Stimulated activated CD4-positive, alpha-beta T cell treated with anti-CD3 and anti-CD28 coated beads, Interleukin-4, amount 100 ng/mL, for 48 hours (primary cell): Measurements from ENCODE around the gene RSL1D1.
A peak's percentile ranks its signal among the peaks of the same experiment; 100 is the strongest.
"Not testable (repeated sequence)": the region's sequence is repeated elsewhere in the genome, so short reads cannot be mapped to it uniquely, and the experiment has no call there.

Experiments used
- DNase-seq, 2 donors: peaks; one replicate each; pipeline ENCODE4 v3.0.0-alpha.2; 2020; ENCODE audit warnings: low read depth in 2 of 2

RSL1D1 gene

GRCh38 chr16:11797166-11797956 is 54.0 kb downstream of the RSL1D1 start, which contains the start of gene ZC3H7A:
ZC3H7A (minus strand) TSS chr16:11797258; CDS start chr16:11782354, 14,904 bp downstream.
- DNase-seq, result peak; percentile 87 to 91

DNA sequence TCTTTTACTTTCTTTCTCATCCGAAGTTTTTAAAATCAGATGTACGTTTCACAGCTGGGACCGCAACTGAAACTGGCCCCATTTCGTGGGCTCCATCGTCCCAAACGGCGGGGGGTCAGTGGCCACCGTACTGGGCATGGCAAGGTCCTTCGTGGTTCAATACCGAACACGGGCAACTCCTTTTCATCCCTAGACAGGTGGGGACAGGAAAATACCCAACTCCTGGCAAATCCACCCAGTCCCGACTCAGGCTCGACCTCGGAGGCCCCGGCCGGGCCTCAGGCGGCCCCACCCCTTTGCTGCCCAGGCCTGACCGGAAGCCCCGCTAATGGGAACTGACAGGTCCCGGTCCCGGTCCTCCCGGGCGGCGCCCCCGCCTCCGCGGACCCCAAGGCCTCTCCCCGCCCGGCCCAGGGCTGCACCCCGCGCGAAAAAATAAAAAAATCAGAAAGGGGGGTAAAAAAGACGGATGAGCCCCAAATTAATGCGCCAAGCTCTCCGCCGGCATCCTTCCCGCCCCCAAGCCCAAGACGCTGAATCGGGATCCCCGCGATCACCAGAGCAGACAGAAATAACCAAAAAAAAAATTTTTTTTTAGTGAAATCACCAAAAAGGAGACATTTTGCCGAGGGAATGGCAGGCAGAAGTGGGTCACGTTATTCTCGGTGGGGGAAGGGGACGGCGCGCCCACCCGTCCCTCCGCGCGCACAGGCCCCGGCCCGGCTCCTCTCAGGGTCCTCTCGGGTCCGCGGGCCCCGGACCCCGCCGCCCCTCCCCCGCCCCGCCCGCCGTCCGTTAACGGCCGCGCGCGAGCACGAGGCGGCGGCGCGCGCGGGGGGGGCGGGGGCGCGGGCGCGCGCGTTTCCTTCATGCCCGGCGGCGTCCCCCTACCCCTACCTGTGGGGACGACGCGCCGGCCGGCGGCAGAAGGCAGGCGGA is 54.8 kb downstream of the RSL1D1 start:
- peak in 1 of 2 donors; percentile 14 for DNase-seq

GRCh38 chr16:11795887-11796226 is 55.5 kb downstream of the RSL1D1 start:
- no peak for DNase-seq

DNA sequence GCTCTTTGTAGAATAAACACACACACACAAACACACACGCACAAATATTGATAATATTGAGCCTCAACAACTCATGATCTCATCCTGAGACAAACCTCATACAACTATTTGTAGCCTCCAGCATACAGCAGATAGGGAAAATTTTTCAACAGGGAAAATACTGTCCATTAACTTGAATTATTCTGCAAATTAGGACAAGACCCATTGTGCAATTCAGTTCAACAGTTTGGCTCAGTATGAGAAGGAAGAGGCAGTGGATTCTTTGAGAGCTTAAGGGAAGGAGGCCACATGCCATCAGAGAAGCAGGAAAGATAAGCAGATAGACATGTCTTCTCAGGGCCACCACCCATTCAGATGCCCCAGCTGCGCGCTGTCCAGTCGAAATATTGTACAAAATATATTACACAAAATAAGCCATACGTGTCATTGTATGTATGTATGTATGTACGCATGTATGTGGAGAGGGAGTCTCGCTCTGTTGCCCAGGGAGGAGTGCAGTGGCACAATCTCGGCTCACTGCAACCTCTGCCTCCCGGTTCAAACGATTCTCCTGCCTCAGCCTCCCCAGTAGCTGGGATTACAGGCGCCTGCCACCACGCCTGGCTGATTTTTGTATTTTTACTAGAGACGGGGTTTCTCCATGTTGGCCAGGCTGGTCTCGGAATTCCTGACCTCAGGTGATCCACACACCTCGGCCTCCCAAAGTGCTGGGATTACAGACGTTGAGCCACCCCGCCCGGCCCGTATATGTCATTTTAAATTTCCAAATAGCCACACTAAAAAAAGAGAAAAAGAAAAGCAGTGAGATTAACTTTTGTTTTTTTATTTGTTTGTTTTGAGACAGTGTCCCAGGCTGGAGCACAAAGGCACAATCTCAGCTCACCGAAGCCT is 56.1 kb downstream of the RSL1D1 start:
- no peak for DNase-seq

DNA sequence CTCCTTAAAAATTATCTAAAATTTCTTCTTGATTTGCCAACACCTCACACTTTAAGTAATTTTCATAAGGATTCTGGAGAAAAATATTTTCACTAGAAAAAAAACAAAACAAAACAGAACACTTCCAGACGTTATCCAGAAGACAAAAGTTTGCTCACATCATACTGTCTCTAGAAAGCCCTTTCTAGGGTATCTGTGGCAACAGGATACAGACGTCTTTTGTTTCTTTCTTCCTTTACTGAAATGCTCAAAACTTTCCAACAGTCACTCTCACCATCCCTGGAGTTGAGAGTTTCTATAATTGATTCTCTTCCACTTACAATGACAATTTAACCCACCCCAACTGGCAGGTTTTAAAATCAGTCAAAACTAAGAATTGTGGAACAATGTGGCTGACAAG is 56.9 kb downstream of the RSL1D1 start:
- no peak for DNase-seq

DNA sequence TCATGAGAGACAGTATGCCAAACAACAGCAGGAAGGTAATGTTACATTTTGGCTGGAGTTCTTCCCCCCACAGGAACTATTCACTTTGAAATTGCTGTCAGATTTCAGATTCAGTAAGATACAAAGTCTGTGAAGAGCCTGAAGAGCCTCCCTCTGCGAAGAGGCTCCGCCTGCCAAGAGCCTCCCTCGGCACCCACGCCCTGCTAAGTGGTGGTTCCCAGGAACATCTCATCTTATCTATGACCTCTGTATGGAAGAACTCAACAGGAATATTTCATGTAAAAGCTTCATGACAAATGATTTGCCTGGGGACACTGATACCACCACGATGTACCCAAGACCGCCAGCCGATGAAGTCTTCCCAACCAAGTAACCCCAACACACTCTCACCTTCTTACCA is 57.5 kb downstream of the RSL1D1 start:
- no peak for DNase-seq

DNA sequence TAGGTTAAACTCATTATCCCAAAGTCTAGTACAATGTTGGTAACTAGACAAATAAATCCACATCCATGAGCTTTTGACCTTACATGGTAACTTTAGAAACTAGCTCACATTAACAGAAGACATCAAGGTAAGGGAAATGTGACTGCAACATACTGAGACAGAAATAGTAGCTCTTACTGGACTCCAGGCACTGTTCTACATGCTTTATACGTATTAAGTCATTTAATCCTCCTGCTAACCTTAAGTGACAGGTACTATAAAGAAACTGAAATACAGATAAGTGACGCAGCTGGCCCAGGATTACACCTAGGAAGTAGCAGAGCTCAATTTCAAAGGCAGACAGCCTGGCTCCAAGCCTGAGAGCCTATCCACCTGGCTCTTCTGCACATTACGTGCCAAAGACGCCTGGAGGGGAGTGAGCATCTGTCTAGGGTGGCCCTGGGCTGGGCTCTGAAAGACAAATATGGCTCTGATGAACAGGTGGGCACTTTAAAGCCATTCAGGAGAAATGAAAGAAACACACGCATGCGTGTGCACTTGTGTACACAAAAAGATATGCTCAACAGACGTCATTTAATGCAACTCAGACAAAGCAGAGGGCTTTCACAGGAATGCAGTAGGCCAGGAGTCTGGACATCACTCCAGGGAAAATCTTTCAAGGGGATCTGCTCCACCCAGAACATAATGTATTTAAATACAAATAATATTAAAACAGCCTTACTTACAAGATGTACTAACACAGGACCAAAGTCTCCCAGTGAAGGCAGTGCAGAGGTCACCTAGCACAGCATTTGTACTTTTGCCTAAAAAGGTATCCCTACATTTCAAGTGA is 58.7 kb downstream of the RSL1D1 start:
- DNase-seq, result no peak

DNA sequence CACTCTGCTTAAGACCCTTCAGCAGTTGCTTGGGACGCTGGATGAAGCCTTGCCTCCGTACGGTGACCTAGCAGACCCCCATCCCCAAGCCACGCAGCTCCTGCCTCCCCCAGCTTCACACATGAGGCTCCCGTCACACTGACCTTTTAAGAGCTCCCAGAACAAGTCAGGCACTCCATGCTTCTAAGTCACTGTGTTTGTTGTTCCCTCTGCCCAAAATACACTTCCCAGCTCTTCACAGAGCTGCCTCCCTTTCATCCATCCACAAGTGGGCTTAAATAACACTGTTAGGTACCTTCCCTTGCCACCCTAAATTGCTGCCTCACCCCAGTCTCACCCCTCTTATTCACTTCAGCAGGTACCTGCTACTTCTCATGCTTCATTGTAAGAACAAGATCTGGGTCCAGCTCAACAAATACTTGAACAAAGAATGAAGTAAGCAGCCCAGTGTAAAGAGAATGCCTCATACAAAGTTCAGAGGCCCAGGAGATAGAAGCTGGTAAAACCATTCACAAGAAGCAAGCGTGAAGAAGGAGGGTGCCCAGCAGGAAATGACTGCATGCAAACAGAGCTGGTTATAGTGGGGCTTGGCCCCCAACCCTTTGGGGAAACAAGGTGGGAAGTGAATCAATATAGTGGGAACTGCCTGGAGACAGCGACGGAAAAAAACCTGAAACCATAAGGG is 60.1 kb downstream of the RSL1D1 start:
- no peak for DNase-seq

DNA sequence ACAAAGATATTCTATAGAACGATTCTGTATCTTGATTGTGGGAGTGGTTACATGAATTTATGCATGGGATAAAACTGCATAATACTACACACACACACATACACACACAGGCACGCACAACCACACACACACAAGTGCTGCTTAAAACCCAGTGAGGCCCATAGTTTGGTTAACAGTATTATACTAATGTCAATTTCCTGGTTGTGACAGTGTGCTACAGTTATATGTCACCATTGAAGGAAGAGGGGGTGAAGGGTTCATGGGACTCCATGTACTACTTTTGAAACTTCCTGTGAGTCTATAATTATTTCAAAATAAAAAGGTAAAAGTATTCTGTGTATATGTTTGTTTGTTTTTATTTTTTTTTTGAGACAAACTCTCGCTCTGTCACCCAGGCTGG is 62.4 kb downstream of the RSL1D1 start:
- no peak for DNase-seq

DNA sequence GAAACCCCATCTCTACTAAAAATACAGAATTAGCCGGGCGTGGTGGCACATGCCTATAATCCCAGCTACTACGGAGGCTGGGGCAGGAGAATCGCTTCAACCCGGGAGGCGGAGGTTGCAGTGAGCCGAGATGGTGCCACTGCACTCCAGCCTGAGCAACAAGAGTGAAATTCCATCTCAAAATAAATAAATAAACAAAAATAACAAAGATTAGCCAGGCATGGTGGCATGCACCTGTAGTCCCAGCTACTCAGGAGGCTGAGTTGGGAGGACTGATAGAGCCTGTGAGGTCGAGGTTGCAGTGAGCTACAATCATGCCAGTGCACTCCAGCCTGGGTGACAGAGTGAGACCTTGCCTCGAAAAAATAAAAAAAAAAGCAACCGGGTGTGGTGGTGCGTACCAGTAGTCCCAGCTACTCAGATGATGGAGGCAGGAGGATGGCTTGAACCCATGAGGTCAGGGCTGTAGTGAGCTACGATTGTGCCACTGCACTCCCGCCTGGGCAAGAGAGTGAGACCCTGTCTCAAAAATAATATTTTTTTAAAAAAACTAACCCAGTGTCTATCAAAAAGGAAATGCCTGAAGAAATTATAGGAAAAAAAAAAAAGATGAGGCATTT is 66.3 kb downstream of the RSL1D1 start:
- not testable (repeated sequence) for DNase-seq

GRCh38 chr16:11784381-11784780 is 67.0 kb downstream of the RSL1D1 start:
- not testable (repeated sequence) for DNase-seq

- no peak for DNase-seq
Observed at GRCh38 chr16:11784038-11784369, 67.3 kb downstream of the RSL1D1 start.
